Measurements from ENCODE around the gene JOSD2.
A peak's percentile ranks its signal among the peaks of the same experiment; 100 is the strongest.

JOSD2 gene

GRCh38 chr19:50522881-50523280, 11.9 kb upstream of the JOSD2 start:
- H3K27ac Mint-ChIP-seq = no peak overlapping the region
- ATAC-seq = no peak
- peaks cover 9% of the 10 kb centered on the region for H3K27me3 Mint-ChIP-seq
- H3K4me1 Mint-ChIP-seq = no peaks in the 10 kb centered on the region
- H3K9me3 Mint-ChIP-seq = no peaks in the 10 kb centered on the region
- no peak overlapping the region for H3K4me3 Mint-ChIP-seq
- no peak for DNase-seq

GRCh38 chr19:50520822-50521465, 10.0 kb upstream of the JOSD2 start:
- H3K4me3 Mint-ChIP-seq = no peak overlapping the region
- ATAC-seq = no peak
- H3K4me1 Mint-ChIP-seq = no peaks in the 10 kb centered on the region

GRCh38 chr19:50519006-50519575, 8.1 kb upstream of the JOSD2 start:
- H3K9me3 Mint-ChIP-seq = no peaks in the 10 kb centered on the region
- no peak overlapping the region for H3K27ac Mint-ChIP-seq
- H3K27me3 Mint-ChIP-seq = peaks cover 27% of the 10 kb centered on the region
- DNase-seq = no peak
- no peak for ATAC-seq
- H3K4me3 Mint-ChIP-seq = no peak overlapping the region
- H3K4me1 Mint-ChIP-seq = peaks cover 6% of the 10 kb centered on the region

More at GRCh38 chr19:50520822-50521465, 10.0 kb upstream of the JOSD2 start:
- H3K27ac Mint-ChIP-seq = no peak overlapping the region
- no peak for DNase-seq
- peaks cover 11% of the 10 kb centered on the region for H3K27me3 Mint-ChIP-seq
- no peaks in the 10 kb centered on the region for H3K9me3 Mint-ChIP-seq

GRCh38 chr19:50518091-50519005, 7.4 kb upstream of the JOSD2 start:
- no peak for DNase-seq

GRCh38 chr19:50517704-50518075, 6.7 kb upstream of the JOSD2 start:
- Mint-ChIP-seq H3K27ac (no peak overlapping the region), H3K9me3 (no peaks in the 10 kb centered on the region), H3K27me3 (peaks cover 40% of the 10 kb centered on the region), H3K4me3 (no peak overlapping the region), H3K4me1 (peaks cover 8% of the 10 kb centered on the region)
- ATAC-seq (no peak), DNase-seq (no peak)

More at GRCh38 chr19:50518091-50519005, 7.4 kb upstream of the JOSD2 start:
- peaks cover 34% of the 10 kb centered on the region for H3K27me3 Mint-ChIP-seq
- H3K9me3 Mint-ChIP-seq = no peaks in the 10 kb centered on the region
- peak; percentile 22 for ATAC-seq
- no peak overlapping the region for H3K4me3 Mint-ChIP-seq
- H3K27ac Mint-ChIP-seq = peak overlapping the region in 1 of 2 donors; percentile 38
- H3K4me1 Mint-ChIP-seq = peaks cover 8% of the 10 kb centered on the region

GRCh38 chr19:50516964-50517703, 6.1 kb upstream of the JOSD2 start:
- Mint-ChIP-seq H3K4me1 (peaks cover 8% of the 10 kb centered on the region), H3K4me3 (no peak overlapping the region), H3K27me3 (peaks cover 40% of the 10 kb centered on the region), H3K27ac (no peak overlapping the region), H3K9me3 (no peaks in the 10 kb centered on the region)
- ATAC-seq = no peak
- DNase-seq = no peak

GRCh38 chr19:50516456-50516855, 5.5 kb upstream of the JOSD2 start:
- Mint-ChIP-seq H3K27ac (no peak overlapping the region), H3K4me3 (no peak overlapping the region), H3K4me1 (peaks cover 15% of the 10 kb centered on the region), H3K27me3 (peaks cover 40% of the 10 kb centered on the region), H3K9me3 (no peaks in the 10 kb centered on the region)
- DNase-seq (no peak), ATAC-seq (no peak)

- Mint-ChIP-seq H3K27ac (peak overlapping the region in 1 of 2 donors; percentile 50), H3K9me3 (no peaks in the 10 kb centered on the region), H3K4me1 (peaks cover 26% of the 10 kb centered on the region), H3K4me3 (no peak overlapping the region), H3K27me3 (peaks cover 40% of the 10 kb centered on the region)
- no peak for ATAC-seq
- DNase-seq = no peak
These were observed 4.2 kb upstream of the JOSD2 start for GRCh38 chr19:50515168-50515561.

GRCh38 chr19:50514346-50515167, 3.6 kb upstream of the JOSD2 start:
- no peak for ATAC-seq
- H3K4me1 Mint-ChIP-seq = peaks cover 29% of the 10 kb centered on the region
- peaks cover 40% of the 10 kb centered on the region for H3K27me3 Mint-ChIP-seq
- H3K4me3 Mint-ChIP-seq = peak overlapping the region in 1 of 2 donors; percentile 13
- H3K9me3 Mint-ChIP-seq = no peaks in the 10 kb centered on the region
- no peak for DNase-seq
- H3K27ac Mint-ChIP-seq = peak overlapping the region in 1 of 2 donors; percentile 85

GRCh38 chr19:50513746-50514345, 2.9 kb upstream of the JOSD2 start, which contains the start of gene ASPDH:
Gene ASPDH (minus strand): TSS chr19:50513913. CDS start chr19:50513823, 90 bp downstream.
- Mint-ChIP-seq H3K27ac (peak within 1 kb of the TSS in 1 of 2 donors; percentile 86), H3K9me3 (no peaks in the 10 kb centered on the region), H3K4me3 (peak within 1 kb of the TSS in 1 of 2 donors; percentile 19), H3K4me1 (peaks cover 30% of the 10 kb centered on the region), H3K27me3 (peaks cover 40% of the 10 kb centered on the region)
- DNase-seq (no peak), ATAC-seq (no peak)

GRCh38 chr19:50512999-50513745, 2.2 kb upstream of the JOSD2 start:
- Mint-ChIP-seq H3K9me3 (no peaks in the 10 kb centered on the region), H3K27me3 (peaks cover 35% of the 10 kb centered on the region), H3K27ac (peak overlapping the region in 1 of 2 donors; percentile 86), H3K4me3 (peak overlapping the region in 1 of 2 donors; percentile 19), H3K4me1 (peaks cover 34% of the 10 kb centered on the region)
- DNase-seq (no peak), ATAC-seq (no peak)

- ATAC-seq (no peak), DNase-seq (no peak)
- Mint-ChIP-seq H3K27ac (peak overlapping the region in 1 of 2 donors; percentile 86), H3K9me3 (no peaks in the 10 kb centered on the region), H3K4me1 (peaks cover 39% of the 10 kb centered on the region), H3K27me3 (peaks cover 35% of the 10 kb centered on the region), H3K4me3 (peak overlapping the region in 1 of 2 donors; percentile 87)
These were observed 1.4 kb upstream of the JOSD2 start for GRCh38 chr19:50512112-50512998.

- Mint-ChIP-seq H3K4me1 (peaks cover 39% of the 10 kb centered on the region), H3K27ac (peak overlapping the region; percentile 95 to 96), H3K27me3 (peaks cover 27% of the 10 kb centered on the region), H3K4me3 (peak overlapping the region; percentile 80 to 87), H3K9me3 (no peaks in the 10 kb centered on the region)
- no peak for ATAC-seq
- no peak for DNase-seq
These were observed 307 bp downstream of the JOSD2 start for GRCh38 chr19:50510700-50511068.

All from stimulated activated naive CD8-positive, alpha-beta T cell treated with anti-CD3 and anti-CD28 coated beads, Interleukin-15, amount 100 ng/mL, for 72 hours (primary cell).